Peyer's patch (tissue), 4 donors: ENCODE results near the gene MLXIPL. TPM values are rescaled to one million over a fixed set of nuclear protein-coding genes. Genes with fewer than 3 reads are reported as not detected.

Experiments
- DNase-seq, 3 donors: peaks; one replicate each; pipeline ENCODE4 v3.0.0-alpha.2; 2017 to 2019
- H3K27ac ChIP-seq, 4 donors: fragments of 200-600 bp; sonication (generic); one replicate each; pipeline ENCODE4 v1.5.1; 2016 to 2019
- H3K27me3 ChIP-seq, 2 donors: fragments of 200-600 bp; sonication (generic); one replicate each; pipeline ENCODE4 v1.5.1; 2019
- H3K36me3 ChIP-seq, 3 donors: fragments of 200-600 bp; sonication (generic); one replicate each; pipeline ENCODE4 v1.5.1; 2016 to 2019
- H3K4me1 ChIP-seq, 4 donors: fragments of 200-600 bp; sonication (generic); one replicate each; pipeline ENCODE4 v1.5.1; 2016 to 2019
- H3K4me3 ChIP-seq, 4 donors: fragments of 200-600 bp; sonication (generic); 1 replicate in 3 of 4; 2 replicates in 1 of 4; pipeline ENCODE4 v1.5.1; 2016 to 2019; ENCODE audit warnings: mild to moderate bottlenecking in 1 of 4
- H3K9me3 ChIP-seq, 4 donors: fragments of 200-600 bp; sonication (generic); one replicate each; pipeline ENCODE4 v1.5.1; 2016 to 2019; ENCODE audit warnings: mild to moderate bottlenecking in 1 of 4
- CTCF ChIP-seq, 6 experiments: fragments of 450-650 bp in 4 of 6; fragments of 200-600 bp in 2 of 6; sonication (generic) in 1 of 6; IDR thresholded peaks; one replicate each; pipeline ENCODE4 v1.5.1; 2017 to 2019; ENCODE audit warnings: antibody characterized with exemption in 6 of 6, mild to moderate bottlenecking in 3 of 6, moderate library complexity in 1 of 6
- POLR2A ChIP-seq, 2 donors: fragments of 450-650 bp; IDR thresholded peaks; one replicate each; pipeline ENCODE4 v1.5.1; 2017; ENCODE audit warnings: antibody characterized with exemption in 2 of 2, mild to moderate bottlenecking in 2 of 2, moderate library complexity in 2 of 2
- total RNA-seq, 4 donors: library from RNA; depleted of rRNA; stranded (reverse); fragments of >200 nt; gene quantifications; one replicate each; pipeline ENCODE4 v1.1.0, GENCODE V29; 2016

The MLXIPL gene
- total RNA-seq, 4 donors from 2014 or later = 114 to 465 (median 293) TPM

GRCh38 chr7:73635428-73636200, 11.3 kb upstream of the MLXIPL start:
- H3K4me3 ChIP-seq = no peak overlapping the region
- no peak overlapping the region for H3K27ac ChIP-seq
- no peaks in the 10 kb centered on the region for H3K9me3 ChIP-seq
- no peaks in the 10 kb centered on the region for H3K36me3 ChIP-seq
- DNase-seq = no peak
- TF ChIP-seq POLR2A (IDR thresholded peaks at IDR 0.05) = no peak
- H3K27me3 ChIP-seq = no peaks in the 10 kb centered on the region
- H3K4me1 ChIP-seq = no peaks in the 10 kb centered on the region

GRCh38 chr7:73633844-73634243, 9.5 kb upstream of the MLXIPL start:
- no peak overlapping the region for H3K4me3 ChIP-seq
- H3K36me3 ChIP-seq = no peaks in the 10 kb centered on the region
- DNase-seq = no peak
- H3K27me3 ChIP-seq = no peaks in the 10 kb centered on the region
- no peaks in the 10 kb centered on the region for H3K4me1 ChIP-seq
- no peak overlapping the region for H3K27ac ChIP-seq
- no peaks in the 10 kb centered on the region for H3K9me3 ChIP-seq
- TF ChIP-seq CTCF (IDR thresholded peaks at IDR 0.05) (no peak), POLR2A (IDR thresholded peaks at IDR 0.05) (no peak)

- Histone ChIP-seq H3K4me3 (no peak overlapping the region), H3K27ac (no peak overlapping the region), H3K27me3 (no peaks in the 10 kb centered on the region), H3K9me3 (no peaks in the 10 kb centered on the region), H3K36me3 (no peaks in the 10 kb centered on the region), H3K4me1 (no peaks in the 10 kb centered on the region)
- no peak for DNase-seq
- no peak for TF ChIP-seq CTCF (IDR thresholded peaks at IDR 0.05)
Measured at GRCh38 chr7:73633323-73633722, 9.0 kb upstream of the MLXIPL start.

- Histone ChIP-seq H3K27me3 (no peaks in the 10 kb centered on the region), H3K9me3 (no peaks in the 10 kb centered on the region), H3K36me3 (no peaks in the 10 kb centered on the region), H3K27ac (no peak overlapping the region), H3K4me3 (no peak overlapping the region), H3K4me1 (no peaks in the 10 kb centered on the region)
- TF ChIP-seq CTCF (IDR thresholded peaks at IDR 0.05) (no peak), POLR2A (IDR thresholded peaks at IDR 0.05) (no peak)
- DNase-seq = no peak
Measured at GRCh38 chr7:73631558-73631957, 7.2 kb upstream of the MLXIPL start.

- DNase-seq = no peak
- Histone ChIP-seq H3K27ac (no peak overlapping the region), H3K9me3 (no peaks in the 10 kb centered on the region), H3K4me3 (no peak overlapping the region), H3K4me1 (peaks cover 0 to 12% (median 5%) of the 10 kb centered on the region in 4 donors), H3K36me3 (no peaks in the 10 kb centered on the region), H3K27me3 (no peaks in the 10 kb centered on the region)
- TF ChIP-seq POLR2A (IDR thresholded peaks at IDR 0.05) (no peak), CTCF (IDR thresholded peaks at IDR 0.05) (no peak)
Measured at GRCh38 chr7:73628504-73628903, 4.2 kb upstream of the MLXIPL start.

GRCh38 chr7:73626814-73627213, 2.5 kb upstream of the MLXIPL start:
- TF ChIP-seq CTCF (IDR thresholded peaks at IDR 0.05) (no peak), POLR2A (IDR thresholded peaks at IDR 0.05) (no peak)
- no peak for DNase-seq
- Histone ChIP-seq H3K36me3 (no peaks in the 10 kb centered on the region), H3K4me3 (no peak overlapping the region), H3K27me3 (no peaks in the 10 kb centered on the region), H3K4me1 (peaks cover 0 to 16% (median 6%) of the 10 kb centered on the region in 4 donors), H3K9me3 (no peaks in the 10 kb centered on the region), H3K27ac (no peak overlapping the region)
